Measurements from ENCODE around the gene MTR. TPM values are rescaled to one million over a fixed set of nuclear protein-coding genes. Genes with fewer than 3 reads are reported as not detected.

MTR gene
- 28.5 and 38.4 TPM in 2 replicates for total RNA-seq (ENCODE audit: low replicate concordance)

GRCh38 chr1:236795035-236795756 lies at the start of gene MTR:
Gene MTR, plus strand, starts transcription at chr1:236795292. Its CDS starts 412 bp downstream, at chr1:236795704.
- TF ChIP-seq CTCF (IDR thresholded peaks at IDR 0.05; ENCODE audit: insufficient read depth, low read length) = no peak
- H3K4me3 ChIP-seq (ENCODE audit: low read depth, low read length) = peak within 1 kb of the TSS; percentile 96
- peak; percentile 98 for DNase-seq (ENCODE audit: low read depth)

- H3K4me3 ChIP-seq (ENCODE audit: low read depth, low read length) = no peak overlapping the region
- no peak for DNase-seq (ENCODE audit: low read depth)
- no peak for TF ChIP-seq CTCF (IDR thresholded peaks at IDR 0.05; ENCODE audit: insufficient read depth, low read length)
These were observed 48.3 kb upstream of the MTR start for GRCh38 chr1:236746785-236747184.

GRCh38 chr1:236747311-236747985 lies 47.6 kb upstream of the MTR start:
- TF ChIP-seq CTCF (IDR thresholded peaks at IDR 0.05; ENCODE audit: insufficient read depth, low read length) = no peak
- no peak for DNase-seq (ENCODE audit: low read depth)
- no peak overlapping the region for H3K4me3 ChIP-seq (ENCODE audit: low read depth, low read length)

- peak; percentile 16 for TF ChIP-seq CTCF (IDR thresholded peaks at IDR 0.05; ENCODE audit: insufficient read depth, low read length)
- DNase-seq (ENCODE audit: low read depth) = no peak
- no peak overlapping the region for H3K4me3 ChIP-seq (ENCODE audit: low read depth, low read length)
These were observed 46.7 kb upstream of the MTR start for GRCh38 chr1:236748268-236748870.

- TF ChIP-seq CTCF (IDR thresholded peaks at IDR 0.05; ENCODE audit: insufficient read depth, low read length) = no peak
- no peak for DNase-seq (ENCODE audit: low read depth)
- H3K4me3 ChIP-seq (ENCODE audit: low read depth, low read length) = no peak overlapping the region
These were observed 44.2 kb upstream of the MTR start for GRCh38 chr1:236750928-236751327.

- no peak overlapping the region for H3K4me3 ChIP-seq (ENCODE audit: low read depth, low read length)
- no peak for DNase-seq (ENCODE audit: low read depth)
- TF ChIP-seq CTCF (IDR thresholded peaks at IDR 0.05; ENCODE audit: insufficient read depth, low read length) = no peak
These were observed 43.7 kb upstream of the MTR start for GRCh38 chr1:236751385-236751784.
